Large intestine (tissue), 3 donors: ENCODE measurements around the gene LHX1. TPM values are rescaled to one million over a fixed set of nuclear protein-coding genes. Genes with fewer than 3 reads are reported as not detected.

ENCODE experiments used
- DNase-seq, 2 donors: peaks; one replicate each; pipeline versions ENCODE4 v3.0.0 to v3.0.0-alpha.2; 2013
- H3K27ac ChIP-seq: one replicate; pipeline ENCODE4 v1.5.1; 2013; ENCODE audit warnings: low read length
- H3K27me3 ChIP-seq: 2 replicates; pipeline ENCODE4 v1.6.1; 2013; ENCODE audit warnings: low read length; ENCODE audit not compliant: control insufficient read depth, insufficient read depth
- H3K36me3 ChIP-seq: 2 replicates; pipeline ENCODE4 v1.6.1; 2013; ENCODE audit warnings: low read length; ENCODE audit not compliant: control insufficient read depth, insufficient read depth
- H3K4me1 ChIP-seq: one replicate; pipeline ENCODE4 v1.6.1; 2013; ENCODE audit warnings: low read length; ENCODE audit not compliant: control insufficient read depth, insufficient read depth
- H3K4me3 ChIP-seq: one replicate; pipeline ENCODE4 v1.5.1; 2013; ENCODE audit warnings: low read length
- H3K9me3 ChIP-seq: one replicate; pipeline ENCODE4 v1.6.1; 2013; ENCODE audit warnings: mild to moderate bottlenecking, low read depth, low read length, moderate library complexity; ENCODE audit not compliant: control insufficient read depth
- whole genome bisulfite sequencing: methylation state at CpG from one replicate; pipeline ENCODE4 v1.1.5; 2013; ENCODE audit warnings: low lambda C conversion rate; ENCODE audit not compliant: insufficient coverage; 5-methylcytosine and 5-hydroxymethylcytosine counted together
- polyA plus RNA-seq: library from polyadenylated mRNA; unstranded; fragments of 120-200 nt; gene quantifications from one replicate; pipeline ENCODE4 v1.2.1, GENCODE V29; 2013

LHX1 gene
- polyA plus RNA-seq, 1 donor, result not detected

GRCh38 chr17:36939052-36939801 is 2.0 kb downstream of the LHX1 start:
- Histone ChIP-seq H3K27me3 (peaks cover 98% of the 10 kb centered on the region), H3K4me3 (no peak overlapping the region), H3K27ac (no peak overlapping the region), H3K4me1 (peaks cover 31% of the 10 kb centered on the region), H3K9me3 (peaks cover 47% of the 10 kb centered on the region), H3K36me3 (no peaks in the 10 kb centered on the region)
- no peak for DNase-seq
- no CpG with 5 or more reads among the region's 43 CpGs for WGBS

- H3K4me1 ChIP-seq, result peaks cover 27% of the 10 kb centered on the region
- peaks cover 98% of the 10 kb centered on the region for H3K27me3 ChIP-seq
- no peak overlapping the region for H3K27ac ChIP-seq
- no peak overlapping the region for H3K4me3 ChIP-seq
- DNase-seq, result no peak
- H3K36me3 ChIP-seq, result no peaks in the 10 kb centered on the region
- WGBS, result 0% methylated on average over 2 of the region's 26 CpGs
- peaks cover 41% of the 10 kb centered on the region for H3K9me3 ChIP-seq
These were observed 2.6 kb downstream of the LHX1 start for GRCh38 chr17:36939802-36940312.

- Histone ChIP-seq H3K4me3 (no peak overlapping the region), H3K9me3 (peaks cover 37% of the 10 kb centered on the region), H3K27me3 (peaks cover 98% of the 10 kb centered on the region), H3K27ac (no peak overlapping the region), H3K4me1 (peaks cover 20% of the 10 kb centered on the region), H3K36me3 (no peaks in the 10 kb centered on the region)
- WGBS, result no CpG with 5 or more reads among the region's 52 CpGs
- no peak for DNase-seq
These were observed 3.3 kb downstream of the LHX1 start for GRCh38 chr17:36940313-36941264.

GRCh38 chr17:36941265-36942010 is 4.2 kb downstream of the LHX1 start:
- no peak overlapping the region for H3K27ac ChIP-seq
- H3K4me3 ChIP-seq, result no peak overlapping the region
- DNase-seq, result no peak
- no CpG with 5 or more reads among the region's 17 CpGs for WGBS
- peaks cover 13% of the 10 kb centered on the region for H3K4me1 ChIP-seq
- H3K9me3 ChIP-seq, result peaks cover 30% of the 10 kb centered on the region
- H3K36me3 ChIP-seq, result no peaks in the 10 kb centered on the region
- H3K27me3 ChIP-seq, result peaks cover 98% of the 10 kb centered on the region

- DNase-seq, result no peak
These were observed 4.8 kb downstream of the LHX1 start for GRCh38 chr17:36942019-36942599.

GRCh38 chr17:36942631-36943125 is 5.4 kb downstream of the LHX1 start:
- 19% methylated on average over 4 of the region's 59 CpGs for WGBS
- H3K9me3 ChIP-seq, result peaks cover 26% of the 10 kb centered on the region
- DNase-seq, result no peak
- peaks cover 6% of the 10 kb centered on the region for H3K4me1 ChIP-seq
- peaks cover 99% of the 10 kb centered on the region for H3K27me3 ChIP-seq
- no peak overlapping the region for H3K4me3 ChIP-seq
- H3K36me3 ChIP-seq, result no peaks in the 10 kb centered on the region
- H3K27ac ChIP-seq, result no peak overlapping the region

More at GRCh38 chr17:36942019-36942599, 4.8 kb downstream of the LHX1 start:
- WGBS, result no CpG with 5 or more reads among the region's 57 CpGs
- H3K9me3 ChIP-seq, result peaks cover 28% of the 10 kb centered on the region
- H3K27ac ChIP-seq, result no peak overlapping the region
- peaks cover 99% of the 10 kb centered on the region for H3K27me3 ChIP-seq
- H3K4me1 ChIP-seq, result peaks cover 9% of the 10 kb centered on the region
- no peaks in the 10 kb centered on the region for H3K36me3 ChIP-seq
- H3K4me3 ChIP-seq, result no peak overlapping the region

GRCh38 chr17:36943250-36944191 is 6.2 kb downstream of the LHX1 start:
- no peak overlapping the region for H3K27ac ChIP-seq
- no peak overlapping the region for H3K4me3 ChIP-seq
- H3K27me3 ChIP-seq, result peaks cover 96% of the 10 kb centered on the region
- 36% methylated on average over 3 of the region's 44 CpGs for WGBS
- DNase-seq, result no peak
- H3K4me1 ChIP-seq, result peaks cover 6% of the 10 kb centered on the region
- no peaks in the 10 kb centered on the region for H3K36me3 ChIP-seq
- peaks cover 23% of the 10 kb centered on the region for H3K9me3 ChIP-seq

GRCh38 chr17:36944553-36944952 is 7.3 kb downstream of the LHX1 start:
- Histone ChIP-seq H3K9me3 (peaks cover 20% of the 10 kb centered on the region), H3K27ac (no peak overlapping the region), H3K36me3 (no peaks in the 10 kb centered on the region), H3K4me3 (no peak overlapping the region), H3K4me1 (peaks cover 6% of the 10 kb centered on the region), H3K27me3 (peaks cover 86% of the 10 kb centered on the region)
- DNase-seq, result no peak
- whole genome bisulfite sequencing, result no CpG with 5 or more reads among the region's 1 CpG

- peaks cover 81% of the 10 kb centered on the region for H3K27me3 ChIP-seq
- WGBS, result no CpG with 5 or more reads among the region's 1 CpG
- DNase-seq, result no peak
These were observed 7.9 kb downstream of the LHX1 start for GRCh38 chr17:36945140-36945539.

More at GRCh38 chr17:36945140-36945539, 7.9 kb downstream of the LHX1 start:
- no peak overlapping the region for H3K27ac ChIP-seq
- peaks cover 9% of the 10 kb centered on the region for H3K4me1 ChIP-seq
- no peaks in the 10 kb centered on the region for H3K36me3 ChIP-seq
- H3K9me3 ChIP-seq, result peaks cover 19% of the 10 kb centered on the region
- no peak overlapping the region for H3K4me3 ChIP-seq
